ENCODE measurements around the gene HBZ.
"Not testable (repeated sequence)": the region's sequence is repeated elsewhere in the genome, so short reads cannot be mapped to it uniquely, and the experiment has no call there.

Gene HBZ

DNA sequence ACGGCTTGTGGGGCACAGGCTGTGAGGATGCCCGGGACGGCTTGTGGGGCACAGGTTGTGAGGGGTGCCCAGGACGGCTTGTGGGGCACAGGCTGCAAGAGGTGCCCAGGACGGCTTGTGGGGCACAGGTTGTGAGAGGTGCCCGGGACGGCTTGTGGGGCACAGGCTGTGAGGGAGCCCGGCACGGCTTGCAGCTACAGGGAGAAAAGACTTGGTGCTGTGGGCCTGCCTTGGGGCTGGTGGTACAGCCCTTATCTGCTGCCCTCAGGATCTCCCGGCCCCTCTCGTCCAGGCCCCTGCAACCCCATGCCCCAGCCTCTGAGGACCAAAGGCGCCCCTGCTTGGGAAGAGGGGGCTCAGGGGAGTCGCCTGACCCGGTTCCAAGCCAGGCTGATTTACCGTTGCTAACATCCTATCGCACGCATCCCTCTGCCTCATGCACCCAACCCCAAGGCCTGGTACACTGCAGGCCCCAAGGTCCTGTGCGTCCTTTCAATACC lies 8.3 kb downstream of the HBZ start:
- TF ChIP-seq Cebpa-rat (IDR thresholded peaks at IDR 0.05): no peak

DNA sequence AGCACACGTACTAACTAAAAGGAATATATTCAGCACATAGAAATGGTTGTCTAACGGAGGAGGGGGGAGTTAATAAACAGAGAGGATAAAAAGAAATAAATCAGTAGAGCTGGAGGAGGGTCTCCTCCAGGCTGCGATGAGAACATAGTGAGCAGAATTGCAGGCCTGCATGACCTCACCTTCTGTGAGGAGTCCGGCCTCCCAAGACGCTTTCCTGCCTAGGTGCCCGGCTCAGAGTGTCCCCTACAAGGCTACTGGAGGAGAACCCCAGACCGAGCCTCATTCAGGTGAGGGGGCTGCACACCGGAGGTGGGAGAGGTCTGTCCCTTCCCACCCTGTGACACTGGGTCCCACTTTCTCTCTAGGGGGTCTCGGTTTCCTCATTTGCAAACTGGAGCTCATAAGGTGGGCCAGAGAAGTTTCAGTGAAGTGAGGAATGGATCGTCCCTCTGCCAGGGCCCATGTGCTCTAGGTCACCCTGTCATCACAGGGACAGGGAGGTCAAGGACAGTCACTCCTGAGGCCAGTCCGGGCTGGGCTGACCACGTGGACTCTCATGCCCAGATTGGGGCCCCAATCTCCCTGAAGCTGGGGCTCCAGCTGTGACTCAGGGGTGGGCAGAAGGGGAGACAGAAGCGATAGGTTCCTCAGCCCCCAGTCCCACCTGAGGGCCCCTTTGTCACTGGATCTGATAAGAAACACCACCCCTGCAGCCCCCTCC lies 10.0 kb downstream of the HBZ start:
- peaks cover 48 to 86% (median 73%) of the 10 kb centered on the region in 11 experiments for H3K27me3 ChIP-seq
- no peak overlapping the region for H3K4me2 ChIP-seq
- no peak overlapping the region for H3K9ac ChIP-seq
- H3K27ac ChIP-seq: no peak overlapping the region
- no peaks in the 10 kb centered on the region for H3K9me3 ChIP-seq (replicated peaks in 1 of 11)
- H3K4me3 ChIP-seq: no peak overlapping the region
- H3K36me3 ChIP-seq: no peaks in the 10 kb centered on the region
- H3K4me1 ChIP-seq: peaks cover 9 to 18% (median 11%) of the 10 kb centered on the region in 10 experiments; a peak in 18 of 20 replicates
- no peak for TF ChIP-seq Cebpa-rat (IDR thresholded peaks at IDR 0.05)
- peaks cover 0 to 42% (median 21%) of the 10 kb centered on the region in 11 experiments; a peak in 13 of 22 replicates for H4K20me1 ChIP-seq

More for the DNA sequence above, 8.3 kb downstream of the HBZ start:
- Histone ChIP-seq H3K27me3 (peaks cover 37 to 86% (median 70%) of the 10 kb centered on the region in 11 experiments), H3K4me3 (no peak overlapping the region), H3K27ac (no peak overlapping the region), H4K20me1 (peaks cover 0 to 26% (median 7%) of the 10 kb centered on the region in 11 experiments; a peak in 13 of 22 replicates), H3K9me3 (replicated peaks in 1 of 11) (no peaks in the 10 kb centered on the region), H3K4me2 (no peak overlapping the region), H3K9ac (no peak overlapping the region), H3K4me1 (peaks cover 7 to 8% (median 8%) of the 10 kb centered on the region in 10 experiments; a peak in 18 of 20 replicates), H3K36me3 (no peaks in the 10 kb centered on the region)

GRCh38 chr16:163139-163538 lies 10.7 kb downstream of the HBZ start:
- peaks cover 56 to 87% (median 77%) of the 10 kb centered on the region in 11 experiments for H3K27me3 ChIP-seq
- H3K4me1 ChIP-seq: peaks cover 9 to 18% (median 11%) of the 10 kb centered on the region in 10 experiments; a peak in 18 of 20 replicates

GRCh38 chr16:163696-164095 lies 11.3 kb downstream of the HBZ start:
- Histone ChIP-seq H4K20me1 (peaks cover 0 to 55% (median 25%) of the 10 kb centered on the region in 11 experiments; a peak in 13 of 22 replicates), H3K27me3 (peaks cover 61 to 88% (median 78%) of the 10 kb centered on the region in 11 experiments), H3K4me1 (peaks cover 9 to 18% (median 11%) of the 10 kb centered on the region in 10 experiments; a peak in 18 of 20 replicates)
- not testable (repeated sequence) for H3K36me3 ChIP-seq; H3K9ac ChIP-seq; H3K27ac ChIP-seq; H3K4me2 ChIP-seq; H3K9me3 ChIP-seq (replicated peaks in 1 of 11); H3K4me3 ChIP-seq

More at GRCh38 chr16:163139-163538, 10.7 kb downstream of the HBZ start:
- H3K36me3 ChIP-seq; H3K9me3 ChIP-seq (replicated peaks in 1 of 11); H3K27ac ChIP-seq; H3K4me3 ChIP-seq; H3K4me2 ChIP-seq; H3K9ac ChIP-seq: not testable (repeated sequence)
- peaks cover 0 to 49% (median 21%) of the 10 kb centered on the region in 11 experiments; a peak in 13 of 22 replicates for H4K20me1 ChIP-seq

GRCh38 chr16:164134-164823 lies 11.8 kb downstream of the HBZ start:
- Histone ChIP-seq H3K4me1 (peaks cover 9 to 18% (median 11%) of the 10 kb centered on the region in 10 experiments; a peak in 18 of 20 replicates), H4K20me1 (peaks cover 0 to 56% (median 29%) of the 10 kb centered on the region in 11 experiments; a peak in 13 of 22 replicates), H3K27me3 (peaks cover 67 to 90% (median 80%) of the 10 kb centered on the region in 11 experiments)
- H3K27ac ChIP-seq; H3K36me3 ChIP-seq; H3K4me2 ChIP-seq; H3K9me3 ChIP-seq (replicated peaks in 1 of 11); H3K9ac ChIP-seq; H3K4me3 ChIP-seq: not testable (repeated sequence)

GRCh38 chr16:164827-165538 lies 12.5 kb downstream of the HBZ start:
- Histone ChIP-seq H4K20me1 (peaks cover 0 to 50% (median 29%) of the 10 kb centered on the region in 11 experiments; a peak in 13 of 22 replicates), H3K36me3 (no peaks in the 10 kb centered on the region), H3K4me2 (peak overlapping the region; percentile 69 to 88 (median 81)), H3K4me3 (peak overlapping the region; percentile 32 to 63 (median 48); a peak in 19 of 20 replicates), H3K27me3 (peaks cover 72 to 90% (median 83%) of the 10 kb centered on the region in 11 experiments), H3K4me1 (peaks cover 9 to 18% (median 11%) of the 10 kb centered on the region in 10 experiments; a peak in 18 of 20 replicates), H3K9me3 (replicated peaks in 1 of 11) (no peaks in the 10 kb centered on the region), H3K27ac (no peak overlapping the region), H3K9ac (peak overlapping the region in 1 of 11 experiments; percentile 4; a peak in 2 of 22 replicates)
- TF ChIP-seq Cebpa-rat (IDR thresholded peaks at IDR 0.05): no peak

DNA sequence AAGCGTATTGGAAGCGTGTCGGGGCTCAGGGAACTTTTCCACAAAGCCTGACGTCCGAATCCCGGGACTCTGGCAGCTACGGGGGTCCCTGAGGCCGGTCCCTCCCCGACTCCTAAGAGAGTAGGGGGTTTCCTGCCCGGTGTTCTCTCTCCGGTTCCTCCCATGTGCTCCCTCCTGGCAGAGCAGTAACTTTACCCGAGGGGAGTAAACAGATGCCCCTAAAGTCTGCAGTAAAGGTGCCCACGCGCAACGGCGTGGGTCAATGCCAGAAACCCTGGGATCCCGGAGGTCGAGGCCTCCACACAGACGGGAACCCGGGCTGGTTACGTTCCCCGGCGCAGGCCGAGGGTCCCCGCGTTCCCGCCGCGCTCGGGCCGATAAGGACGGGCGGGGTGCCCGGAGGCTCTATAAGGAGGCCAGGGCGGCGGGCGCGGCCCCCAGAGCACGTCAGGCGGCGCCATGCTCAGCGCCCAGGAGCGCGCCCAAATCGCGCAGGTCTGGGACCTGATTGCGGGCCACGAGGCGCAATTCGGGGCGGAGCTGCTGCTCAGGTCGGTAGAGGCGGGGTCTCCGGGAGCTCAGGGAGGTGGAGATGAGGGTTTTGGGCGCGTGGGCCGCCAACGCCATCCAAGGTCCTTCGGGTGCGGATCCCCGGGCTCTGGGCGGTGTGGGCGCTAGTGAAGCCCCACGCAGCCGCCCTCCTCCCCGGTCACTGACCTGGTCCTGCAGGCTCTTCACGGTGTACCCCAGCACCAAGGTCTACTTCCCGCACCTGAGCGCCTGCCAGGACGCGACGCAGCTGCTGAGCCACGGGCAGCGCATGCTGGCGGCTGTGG lies 13.3 kb downstream of the HBZ start, which contains the start of gene HBM:
Gene HBM, plus strand, starts transcription at position 440 of the 836 bp plus-strand sequence. Its CDS starts 20 bp downstream, at position 460.
- Histone ChIP-seq H3K4me3 (peak within 1 kb of the TSS; percentile 32 to 63 (median 48); a peak in 19 of 20 replicates), H3K9ac (peak within 1 kb of the TSS in 1 of 11 experiments; percentile 4; a peak in 2 of 22 replicates), H3K36me3 (no peaks in the 10 kb centered on the region), H3K9me3 (replicated peaks in 1 of 11) (no peaks in the 10 kb centered on the region), H3K27me3 (peaks cover 77 to 90% (median 86%) of the 10 kb centered on the region in 11 experiments), H3K27ac (no peak within 1 kb of the TSS), H4K20me1 (peaks cover 0 to 46% (median 29%) of the 10 kb centered on the region in 11 experiments; a peak in 13 of 22 replicates), H3K4me2 (peak within 1 kb of the TSS; percentile 69 to 88 (median 81)), H3K4me1 (peaks cover 9 to 18% (median 11%) of the 10 kb centered on the region in 10 experiments; a peak in 18 of 20 replicates)
- TF ChIP-seq Cebpa-rat (IDR thresholded peaks at IDR 0.05): no peak

Data from BLaER1 treated with 17β-estradiol and CSF1 and Interleukin-3, amounts not matched to agents 10 nM and 100 nM (cell line).